Measurements from ENCODE around the gene ALS2CL. TPM values are rescaled to one million over a fixed set of nuclear protein-coding genes. Genes with fewer than 3 reads are reported as not detected.

ALS2CL gene
- total RNA-seq, 4 donors from 2014 or later, result 42.4 to 121 (median 114) TPM

DNA sequence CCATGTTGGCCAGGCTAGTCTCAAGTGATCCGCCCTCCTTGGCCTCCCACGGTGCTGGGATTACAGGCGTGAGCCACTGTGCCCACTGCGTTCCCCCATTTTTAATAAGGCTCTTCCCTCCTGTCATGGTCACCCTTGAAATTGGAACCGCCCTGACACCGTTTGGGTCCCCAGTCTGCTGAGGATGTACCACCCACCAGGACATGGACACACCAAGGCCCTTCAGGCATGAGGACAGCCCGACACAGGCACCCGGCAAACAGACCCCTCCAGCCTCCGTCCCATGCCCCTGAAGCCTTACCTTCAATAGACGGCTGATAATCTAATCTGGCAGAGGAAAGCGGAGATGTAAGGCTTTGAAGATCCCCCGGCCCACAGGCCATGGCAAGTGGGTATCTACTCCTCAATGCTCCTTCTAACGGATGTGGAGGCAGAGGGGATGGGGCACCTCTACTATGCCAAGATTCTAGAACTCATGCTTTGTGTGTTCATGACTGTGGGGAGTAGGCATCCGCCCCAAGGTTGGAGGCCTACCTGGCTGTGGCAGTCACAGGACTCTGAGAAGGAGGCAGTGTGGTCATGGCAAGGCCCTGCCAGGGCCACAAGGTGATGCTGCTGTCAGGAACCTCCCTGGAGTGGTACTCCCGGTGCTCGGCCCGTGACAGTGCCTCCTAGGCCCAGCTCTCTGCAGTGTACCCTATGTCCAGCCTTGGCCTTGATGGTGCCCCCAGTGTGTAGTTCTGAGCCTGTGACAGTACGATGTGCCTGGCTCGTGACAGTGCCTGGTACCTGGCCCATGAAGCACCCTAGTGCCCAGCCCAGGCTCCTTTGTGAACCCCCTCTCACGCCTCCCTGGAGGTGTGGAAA, 42.8 kb upstream of the ALS2CL start:
- Histone ChIP-seq H3K4me1 (no peaks in the 10 kb centered on the region), H3K27ac (no peak overlapping the region), H3K9me3 (no peaks in the 10 kb centered on the region), H3K27me3 (peaks cover 0 to 42% (median 0%) of the 10 kb centered on the region in 4 donors), H3K36me3 (no peaks in the 10 kb centered on the region), H3K4me3 (no peak overlapping the region)
- DNase-seq, result no peak
- no peak for TF ChIP-seq POLR2A (IDR thresholded peaks at IDR 0.05)
- TF ChIP-seq, protein P1, sequence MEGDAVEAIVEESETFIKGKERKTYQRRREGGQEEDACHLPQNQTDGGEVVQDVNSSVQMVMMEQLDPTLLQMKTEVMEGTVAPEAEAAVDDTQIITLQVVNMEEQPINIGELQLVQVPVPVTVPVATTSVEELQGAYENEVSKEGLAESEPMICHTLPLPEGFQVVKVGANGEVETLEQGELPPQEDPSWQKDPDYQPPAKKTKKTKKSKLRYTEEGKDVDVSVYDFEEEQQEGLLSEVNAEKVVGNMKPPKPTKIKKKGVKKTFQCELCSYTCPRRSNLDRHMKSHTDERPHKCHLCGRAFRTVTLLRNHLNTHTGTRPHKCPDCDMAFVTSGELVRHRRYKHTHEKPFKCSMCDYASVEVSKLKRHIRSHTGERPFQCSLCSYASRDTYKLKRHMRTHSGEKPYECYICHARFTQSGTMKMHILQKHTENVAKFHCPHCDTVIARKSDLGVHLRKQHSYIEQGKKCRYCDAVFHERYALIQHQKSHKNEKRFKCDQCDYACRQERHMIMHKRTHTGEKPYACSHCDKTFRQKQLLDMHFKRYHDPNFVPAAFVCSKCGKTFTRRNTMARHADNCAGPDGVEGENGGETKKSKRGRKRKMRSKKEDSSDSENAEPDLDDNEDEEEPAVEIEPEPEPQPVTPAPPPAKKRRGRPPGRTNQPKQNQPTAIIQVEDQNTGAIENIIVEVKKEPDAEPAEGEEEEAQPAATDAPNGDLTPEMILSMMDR (IDR thresholded peaks at IDR 0.05), result no peak
- 72 to 89% methylated on average over 7 to 14 of the region's 20 CpGs for WGBS, 2 donors
- intact Hi-C loops (cut with DNase I), result no loop called here

DNA sequence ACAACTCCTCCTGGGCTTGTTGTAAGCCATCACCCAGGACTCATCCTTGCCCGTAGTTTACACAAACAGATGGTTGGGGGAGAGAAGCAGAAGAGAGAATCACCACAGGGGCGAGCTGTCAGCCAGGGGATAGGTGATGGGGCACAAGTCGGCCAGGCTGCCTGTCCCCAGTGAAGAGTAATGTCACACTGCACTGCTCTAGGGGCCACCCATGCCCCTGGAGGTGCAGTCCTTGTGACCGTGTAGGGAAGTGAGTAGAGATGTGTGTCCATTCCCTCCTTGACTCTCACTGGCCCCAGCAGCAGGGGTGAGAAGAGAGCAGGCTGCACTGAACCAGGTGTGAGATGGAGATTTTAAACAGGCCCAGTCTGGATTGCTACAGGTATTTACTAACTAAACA, 41.3 kb upstream of the ALS2CL start:
- intact Hi-C loops (cut with DNase I), result no loop called here

DNA sequence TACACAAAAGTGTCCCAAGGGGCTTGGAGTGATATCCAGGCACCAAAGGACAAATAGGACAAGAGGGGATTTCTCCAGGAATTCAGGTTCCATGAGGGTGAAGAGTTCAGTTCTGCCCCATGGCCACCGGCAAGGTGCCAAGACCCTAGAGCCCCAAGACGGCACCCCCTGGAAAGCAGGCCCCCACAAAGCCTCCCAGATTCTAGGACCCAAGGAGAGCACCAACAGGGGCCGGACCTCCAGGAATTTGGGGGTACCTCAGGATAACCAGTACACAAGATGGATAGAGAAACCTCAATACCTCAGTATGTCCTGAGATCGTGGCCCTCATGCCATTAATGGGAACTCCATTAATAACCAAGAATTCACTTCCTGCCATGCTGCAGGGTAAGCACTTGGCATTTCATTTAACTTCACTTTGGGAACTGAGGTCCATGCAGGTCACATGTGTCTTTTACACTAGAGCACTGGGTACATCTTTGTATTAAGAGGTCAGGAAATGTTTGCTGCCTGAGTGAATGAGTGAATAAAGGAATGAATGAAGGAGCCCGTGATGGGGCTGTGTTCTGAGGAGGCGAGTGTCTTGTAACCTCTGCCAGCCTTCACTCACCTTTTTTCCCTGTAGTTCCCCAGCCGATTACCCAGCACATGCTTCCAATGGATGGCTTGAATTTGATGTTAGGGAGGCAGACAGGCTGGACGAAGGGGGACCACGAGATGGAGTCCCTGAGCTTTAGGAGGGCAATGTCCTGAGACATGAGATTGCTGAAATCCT, 39.7 kb upstream of the ALS2CL start:
- intact Hi-C loops (cut with DNase I), result no loop called here
- no peaks in the 10 kb centered on the region for H3K9me3 ChIP-seq
- H3K4me3 ChIP-seq, result no peak overlapping the region
- H3K27me3 ChIP-seq, result peaks cover 0 to 55% (median 0%) of the 10 kb centered on the region in 4 donors
- H3K27ac ChIP-seq, result no peak overlapping the region
- no peak for TF ChIP-seq POLR2A (IDR thresholded peaks at IDR 0.05)
- TF ChIP-seq, protein P1 (IDR thresholded peaks at IDR 0.05), result no peak
- no peaks in the 10 kb centered on the region for H3K36me3 ChIP-seq
- WGBS, 2 donors, result 71 to 92% methylated on average over 2 to 7 of the region's 9 CpGs
- no peaks in the 10 kb centered on the region for H3K4me1 ChIP-seq
- DNase-seq, result no peak

More for the DNA sequence above, 41.3 kb upstream of the ALS2CL start:
- no peak overlapping the region for H3K27ac ChIP-seq
- H3K36me3 ChIP-seq, result no peaks in the 10 kb centered on the region
- DNase-seq, result no peak
- H3K4me1 ChIP-seq, result no peaks in the 10 kb centered on the region
- TF ChIP-seq, protein P1 (IDR thresholded peaks at IDR 0.05), result no peak
- no peak for TF ChIP-seq POLR2A (IDR thresholded peaks at IDR 0.05)
- H3K4me3 ChIP-seq, result no peak overlapping the region
- WGBS, 2 donors, result 61 to 64% methylated on average over 4 of the region's 4 CpGs
- no peaks in the 10 kb centered on the region for H3K9me3 ChIP-seq
- H3K27me3 ChIP-seq, result peaks cover 0 to 47% (median 0%) of the 10 kb centered on the region in 4 donors

DNA sequence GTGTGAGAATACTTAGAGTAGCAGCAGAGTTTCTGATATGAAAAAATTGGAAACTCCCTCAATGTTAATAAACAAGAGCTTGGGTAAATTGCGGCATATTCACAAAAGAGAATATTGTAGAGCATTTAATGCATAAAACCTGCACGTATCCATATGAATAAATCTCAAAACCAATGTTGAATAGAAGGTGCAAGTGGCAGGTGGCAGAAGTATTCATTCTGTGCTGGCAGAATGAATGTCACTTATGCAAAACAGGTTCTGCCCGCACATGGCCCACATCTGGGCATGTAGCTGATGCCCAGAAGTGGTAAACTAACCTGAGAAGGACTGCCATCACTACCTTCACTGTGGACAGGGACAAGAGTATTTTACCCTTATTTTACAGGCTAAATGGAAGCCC, 38.3 kb upstream of the ALS2CL start:
- peaks cover 0 to 55% (median 0%) of the 10 kb centered on the region in 4 donors for H3K27me3 ChIP-seq
- H3K4me1 ChIP-seq, result no peaks in the 10 kb centered on the region
- no peak overlapping the region for H3K4me3 ChIP-seq
- no peaks in the 10 kb centered on the region for H3K36me3 ChIP-seq
- intact Hi-C loops (cut with DNase I), result no loop called here
- TF ChIP-seq POLR2A (IDR thresholded peaks at IDR 0.05), result no peak
- TF ChIP-seq, protein P1 (IDR thresholded peaks at IDR 0.05), result no peak
- no peak for DNase-seq
- H3K9me3 ChIP-seq, result no peaks in the 10 kb centered on the region
- WGBS, 2 donors, result 73 to 75% methylated on average over 3 of the region's 3 CpGs
- no peak overlapping the region for H3K27ac ChIP-seq

DNA sequence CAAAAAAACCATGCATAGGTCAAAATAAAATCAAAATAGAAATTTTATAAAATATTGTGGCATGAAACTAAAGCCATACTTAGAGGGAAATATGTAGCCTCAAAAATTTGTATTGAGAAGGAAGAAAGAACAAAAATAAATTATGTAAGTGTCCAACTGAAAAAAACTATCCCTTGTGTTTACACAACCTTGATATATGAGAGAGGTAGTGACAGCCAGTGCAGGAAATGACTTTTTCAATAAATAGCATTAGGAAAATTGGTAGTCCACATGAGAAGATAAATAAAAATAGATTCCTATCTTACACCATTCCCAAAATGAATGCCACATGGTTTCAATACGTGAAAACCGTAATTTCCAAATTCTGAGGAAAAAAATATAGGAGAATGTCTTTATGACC, 37.3 kb upstream of the ALS2CL start:
- no peak overlapping the region for H3K4me3 ChIP-seq
- H3K27me3 ChIP-seq, result peaks cover 0 to 48% (median 0%) of the 10 kb centered on the region in 4 donors
- 81 to 90% methylated on average over 2 of the region's 2 CpGs for WGBS, 2 donors
- no peaks in the 10 kb centered on the region for H3K9me3 ChIP-seq
- intact Hi-C loops (cut with DNase I), result no loop called here
- H3K27ac ChIP-seq, result no peak overlapping the region
- TF ChIP-seq POLR2A (IDR thresholded peaks at IDR 0.05), result no peak
- TF ChIP-seq, protein P1 (IDR thresholded peaks at IDR 0.05), result no peak
- H3K4me1 ChIP-seq, result no peaks in the 10 kb centered on the region
- no peaks in the 10 kb centered on the region for H3K36me3 ChIP-seq
- no peak for DNase-seq

All from esophagus squamous epithelium (tissue), 5 donors.